ENCODE measurements around the gene CHMP6.

GRCh38 chr17:80955078-80955477, 36.6 kb upstream of the CHMP6 start:
- TF ChIP-seq RAD21 (CRISPR knock-in tag; conservative IDR thresholded peaks at IDR 0.05 in 1 of 2, IDR thresholded peaks at IDR 0.05 in 1 of 2) (no peak), MIER1 (IDR thresholded peaks at IDR 0.05; ENCODE audit: low read depth) (no peak), ETV6 (IDR thresholded peaks at IDR 0.05; ENCODE audit: borderline replicate concordance in 1 of 2, low read depth in 2 of 2, low read length in 1 of 2) (no peak), ETV6 (CRISPR knock-in tag; IDR thresholded peaks at IDR 0.05; ENCODE audit: borderline replicate concordance) (no peak), PRDM10 (IDR thresholded peaks at IDR 0.05; ENCODE audit: partially characterized antibody) (no peak), ETS1 (conservative IDR thresholded peaks at IDR 0.05; ENCODE audit: control insufficient read depth, low read depth, low read length) (no peak), ZHX1 (conservative IDR thresholded peaks at IDR 0.05; ENCODE audit: low read length) (no peak), REST (IDR thresholded peaks at IDR 0.05; ENCODE audit: borderline replicate concordance) (no peak), REST (CRISPR knock-in tag; IDR thresholded peaks at IDR 0.05; ENCODE audit: low read depth) (no peak), SRF (CRISPR knock-in tag; IDR thresholded peaks at IDR 0.05) (no peak), ZFX (CRISPR knock-in tag; IDR thresholded peaks at IDR 0.05) (no peak), EZH2 (IDR thresholded peaks at IDR 0.05; ENCODE audit: borderline replicate concordance, low read depth, low read length) (no peak), ZNF23 (CRISPR knock-in tag; IDR thresholded peaks at IDR 0.05) (no peak), ZBTB33 (CRISPR knock-in tag; IDR thresholded peaks at IDR 0.05) (no peak), CEBPB (tag; IDR thresholded peaks at IDR 0.05) (no peak), MXI1 (IDR thresholded peaks at IDR 0.05; ENCODE audit: low read depth, low read length) (no peak)
